PC-3 (cell line): ENCODE results near the gene FPR1. TPM values are rescaled to one million over a fixed set of nuclear protein-coding genes. Genes with fewer than 3 reads are reported as not detected.

Experiments used
- ATAC-seq: fragments of 200-7000 bp; cut with Tn5 transposase; 2 replicates; pipeline ENCODE4 v1.9.1; 2020; ENCODE audit warnings: mild to moderate bottlenecking, moderate library complexity
- BruUV-seq: library from RNA; stranded (reverse); fragments of 400-500 nt; replicated peaks from 2 replicates; lab custom pipeline; 2021; lab: Mats Ljungman, UMichigan
- CTCF ChIA-PET: fragments of 300-600 bp; sonication (Branson Sonifier 250); formaldehyde crosslinking; loops from one replicate; lab custom pipeline; 2022; ENCODE audit warnings: antibody characterized with exemption; lab: Charles Lee
- POLR2A ChIA-PET: fragments of 300-600 bp; sonication (Branson Sonifier 250); formaldehyde crosslinking; loops from one replicate; lab custom pipeline; 2022; ENCODE audit warnings: antibody characterized with exemption; ENCODE audit not compliant: unreplicated experiment; lab: Charles Lee
- DNase-seq: peaks from one replicate; pipeline ENCODE4 v3.0.0-alpha.2; 2015
- H2AFZ ChIP-seq: fragments of 300-600 bp; sonication (generic); 2 replicates; pipeline ENCODE4 v1.6.0; 2016; ENCODE audit warnings: antibody characterized with exemption, low read length
- H3F3A ChIP-seq: fragments of 300-600 bp; sonication (generic); one replicate; pipeline ENCODE4 v1.6.0; 2017; ENCODE audit warnings: antibody characterized with exemption, low read length, control low read depth, mild to moderate bottlenecking; ENCODE audit not compliant: unreplicated experiment
- H3K27ac ChIP-seq: fragments of 300-600 bp; sonication (generic); 2 replicates; pipeline ENCODE4 v1.5.1; 2016; ENCODE audit warnings: mild to moderate bottlenecking, low read length
- H3K27me3 ChIP-seq: fragments of 300-600 bp; sonication (generic); 2 replicates; pipeline ENCODE4 v1.6.1; 2016; ENCODE audit warnings: low read length, mixed read lengths
- H3K36me3 ChIP-seq: fragments of 300-600 bp; sonication (generic); 2 replicates; pipeline ENCODE4 v1.6.1; 2016; ENCODE audit warnings: low read depth, mixed run types, low read length, mixed read lengths
- H3K4me1 ChIP-seq: fragments of 300-600 bp; sonication (generic); 2 replicates; pipeline ENCODE4 v1.5.1; 2016; ENCODE audit warnings: low read length; ENCODE audit not compliant: insufficient read depth
- H3K4me2 ChIP-seq: fragments of 300-600 bp; sonication (generic); 2 replicates; pipeline ENCODE4 v1.6.0; 2016; ENCODE audit warnings: low read length
- H3K4me3 ChIP-seq: fragments of 300-600 bp; sonication (generic); 2 replicates; pipeline ENCODE4 v1.5.1; 2016; ENCODE audit warnings: mild to moderate bottlenecking, low read length, mixed read lengths
- H3K79me2 ChIP-seq: fragments of 300-600 bp; sonication (generic); 2 replicates; pipeline ENCODE4 v1.6.1; 2017; ENCODE audit warnings: low read length, mixed read lengths
- H3K9ac ChIP-seq: fragments of 300-600 bp; sonication (generic); 2 replicates; pipeline ENCODE4 v1.6.0; 2016; ENCODE audit warnings: mild to moderate bottlenecking, low read length
- H3K9me2 ChIP-seq: fragments of 300-600 bp; sonication (generic); replicated peaks from 2 replicates; pipeline ENCODE4 v1.6.1; 2016; ENCODE audit warnings: mixed run types, low read length, mixed read lengths
- H3K9me3 ChIP-seq: fragments of 300-600 bp; sonication (generic); 2 replicates; pipeline ENCODE4 v1.6.1; 2016; ENCODE audit warnings: low read length, mixed read lengths
- H4K20me1 ChIP-seq: fragments of 300-600 bp; sonication (generic); 2 replicates; pipeline ENCODE4 v1.6.1; 2016; ENCODE audit warnings: low read length, mixed read lengths
- EZH2 ChIP-seq: fragments of 300-600 bp; sonication (generic); IDR thresholded peaks from one replicate; pipeline ENCODE4 v1.6.1; 2017; ENCODE audit warnings: antibody characterized with exemption, mild to moderate bottlenecking, low read length; ENCODE audit not compliant: unreplicated experiment
- EZH2phosphoT487 ChIP-seq: fragments of 300-600 bp; sonication (generic); IDR thresholded peaks from 2 replicates; pipeline ENCODE4 v1.6.1; 2018; ENCODE audit warnings: mild to moderate bottlenecking, antibody characterized with exemption, low read length, borderline replicate concordance
- intact Hi-C: fragments of 100-400 bp; cut with micrococcal nuclease; formaldehyde crosslinking; loops from 2 replicates; pipeline ENCODE4 v1.9.0; 2023
- total RNA-seq: library from RNA; depleted of rRNA; stranded (reverse); fragments of >200 nt; gene quantifications from 2 replicates; pipeline ENCODE4 v1.2.3, GENCODE V29; 2014
- TF ChIP-seq, protein P1 (sequence below): fragments of 300-600 bp; sonication (generic); conservative IDR thresholded peaks from 2 replicates; pipeline ENCODE4 v1.5.1; 2017; ENCODE audit warnings: antibody characterized with exemption, low read depth, mild to moderate bottlenecking, low read length

The FPR1 gene
- total RNA-seq, 1 experiment from 2014 or later, result 0.55 TPM

DNA sequence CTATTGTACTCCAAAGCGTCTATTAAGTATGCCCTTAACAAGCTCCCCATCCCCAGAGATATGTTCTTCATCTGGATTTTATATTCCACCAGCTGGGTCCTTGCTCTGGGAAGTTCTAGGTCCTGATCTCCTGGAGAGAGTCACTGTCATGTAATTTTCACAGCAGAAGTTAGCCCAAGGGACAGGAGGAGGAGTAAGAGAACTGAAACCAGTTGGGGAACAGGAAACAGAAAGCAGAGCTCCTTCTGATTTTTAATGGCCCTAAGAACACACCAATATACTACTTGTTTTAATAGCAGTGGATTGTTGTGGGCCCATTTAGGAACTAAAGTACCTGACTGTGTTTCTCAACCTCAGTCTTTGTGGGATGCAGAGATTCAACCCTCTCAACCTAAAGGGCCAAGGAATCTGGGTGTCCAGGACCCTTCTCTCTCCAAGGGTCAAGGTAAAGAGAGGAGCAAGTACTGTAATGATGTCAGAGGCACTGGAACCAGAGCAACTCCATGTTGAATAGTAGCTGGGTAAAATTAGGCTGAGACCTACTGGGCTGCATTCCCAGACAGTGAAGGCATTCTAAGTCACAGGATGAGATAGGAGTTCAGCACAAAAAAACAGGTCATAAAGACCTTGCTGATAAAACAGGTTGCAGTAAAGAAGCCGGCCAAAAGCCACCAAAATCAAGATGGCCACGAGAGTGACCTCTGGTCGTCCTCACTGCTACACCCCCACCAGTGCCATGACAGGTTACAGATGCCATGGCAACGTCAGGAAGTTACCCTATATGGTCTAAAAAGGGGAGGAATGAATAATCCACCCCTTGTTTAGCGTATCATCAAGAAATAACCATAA, 35.2 kb upstream of the FPR1 start:
- intact Hi-C loops, result no loop called here
- POLR2A ChIA-PET, result no interaction called here
- H3F3A ChIP-seq, result no peaks in the 10 kb centered on the region
- BruUV-seq, result no TSS peak
- H2AFZ ChIP-seq, result no peak overlapping the region
- H3K4me1 ChIP-seq, result peaks cover 37% of the 10 kb centered on the region
- DNase-seq (no peak), ATAC-seq (no peak)
- CTCF ChIA-PET, result no interaction called here
- H3K27me3 ChIP-seq, result no peaks in the 10 kb centered on the region
- H3K9me2 ChIP-seq, result no peaks in the 10 kb centered on the region
- no peaks in the 10 kb centered on the region for H3K9me3 ChIP-seq
- no peak overlapping the region for H3K9ac ChIP-seq
- no peak overlapping the region for H3K4me3 ChIP-seq
- no peaks in the 10 kb centered on the region for H4K20me1 ChIP-seq
- TF ChIP-seq EZH2, result no peak
- TF ChIP-seq, protein P1, sequence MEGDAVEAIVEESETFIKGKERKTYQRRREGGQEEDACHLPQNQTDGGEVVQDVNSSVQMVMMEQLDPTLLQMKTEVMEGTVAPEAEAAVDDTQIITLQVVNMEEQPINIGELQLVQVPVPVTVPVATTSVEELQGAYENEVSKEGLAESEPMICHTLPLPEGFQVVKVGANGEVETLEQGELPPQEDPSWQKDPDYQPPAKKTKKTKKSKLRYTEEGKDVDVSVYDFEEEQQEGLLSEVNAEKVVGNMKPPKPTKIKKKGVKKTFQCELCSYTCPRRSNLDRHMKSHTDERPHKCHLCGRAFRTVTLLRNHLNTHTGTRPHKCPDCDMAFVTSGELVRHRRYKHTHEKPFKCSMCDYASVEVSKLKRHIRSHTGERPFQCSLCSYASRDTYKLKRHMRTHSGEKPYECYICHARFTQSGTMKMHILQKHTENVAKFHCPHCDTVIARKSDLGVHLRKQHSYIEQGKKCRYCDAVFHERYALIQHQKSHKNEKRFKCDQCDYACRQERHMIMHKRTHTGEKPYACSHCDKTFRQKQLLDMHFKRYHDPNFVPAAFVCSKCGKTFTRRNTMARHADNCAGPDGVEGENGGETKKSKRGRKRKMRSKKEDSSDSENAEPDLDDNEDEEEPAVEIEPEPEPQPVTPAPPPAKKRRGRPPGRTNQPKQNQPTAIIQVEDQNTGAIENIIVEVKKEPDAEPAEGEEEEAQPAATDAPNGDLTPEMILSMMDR, result no peak
- no peak for TF ChIP-seq EZH2phosphoT487
- no peaks in the 10 kb centered on the region for H3K79me2 ChIP-seq
- no peak overlapping the region for H3K27ac ChIP-seq
- H3K36me3 ChIP-seq, result no peaks in the 10 kb centered on the region
- H3K4me2 ChIP-seq, result no peak overlapping the region

DNA sequence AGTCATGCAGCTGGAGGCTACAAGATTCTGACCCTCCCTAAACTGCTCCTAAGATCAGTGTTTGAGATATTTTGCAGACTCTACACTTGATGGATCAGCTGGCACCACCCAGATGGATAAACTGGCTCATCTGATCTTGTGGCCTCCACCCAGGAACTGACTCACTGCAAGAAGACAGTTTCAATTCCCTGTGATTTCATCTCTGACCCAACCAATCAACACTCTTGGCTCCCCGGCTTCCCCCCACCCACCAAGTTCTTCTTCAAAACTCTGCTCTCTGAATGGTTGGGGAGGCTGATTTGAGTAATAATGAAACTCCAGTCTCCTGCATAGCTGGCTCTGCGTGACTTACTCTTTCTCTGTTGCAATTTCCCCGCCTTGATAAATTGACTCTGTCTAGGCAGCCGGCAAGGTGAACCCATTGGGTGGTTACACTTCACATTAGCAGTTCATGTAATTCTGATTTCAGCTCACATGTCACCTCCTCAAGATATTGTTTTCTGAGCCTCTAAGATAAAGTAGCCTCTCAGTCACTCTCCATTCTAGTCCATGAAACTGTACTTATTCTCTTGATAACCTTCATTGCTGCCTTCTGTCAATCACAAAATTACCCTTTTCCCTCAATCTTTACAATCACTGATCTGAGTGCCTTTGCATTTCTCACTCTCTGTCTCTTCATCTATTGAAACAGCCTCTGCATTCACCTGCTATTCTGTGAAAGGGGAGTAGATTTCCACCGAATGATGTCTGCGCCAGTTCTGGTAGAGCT, 33.4 kb upstream of the FPR1 start:
- Histone ChIP-seq H2AFZ (peak overlapping the region; percentile 5), H3K27me3 (peaks cover 7% of the 10 kb centered on the region; the same call in 1 of the 2 replicates), H3K4me1 (peaks cover 37% of the 10 kb centered on the region), H3K4me3 (0 out of 2 replicates have a peak overlapping the region, but pooled peaks have one; percentile 4), H3K9me2 (no peaks in the 10 kb centered on the region), H4K20me1 (no peaks in the 10 kb centered on the region), H3F3A (no peaks in the 10 kb centered on the region), H3K9ac (peak overlapping the region; percentile 16), H3K79me2 (no peaks in the 10 kb centered on the region), H3K9me3 (no peaks in the 10 kb centered on the region), H3K36me3 (no peaks in the 10 kb centered on the region), H3K4me2 (peak overlapping the region; percentile 29), H3K27ac (peak overlapping the region; percentile 73)
- intact Hi-C loops, result no loop called here
- peak; percentile 58 for ATAC-seq
- CTCF ChIA-PET, result no interaction called here
- DNase-seq, result peak; percentile 85
- BruUV-seq, result no TSS peak
- TF ChIP-seq EZH2 (no peak), EZH2phosphoT487 (no peak)
- TF ChIP-seq, protein P1, result no peak
- POLR2A ChIA-PET, result no interaction called here
